Retinal pigment epithelial cell (primary cell): ENCODE results near the gene MCM3.

ENCODE experiments used
- DNase-seq: peaks from one replicate; pipeline ENCODE4 v3.0.0-alpha.2; 2010; ENCODE audit warnings: low read depth
- H3K4me3 ChIP-seq: 2 replicates; pipeline ENCODE4 v1.5.1; 2011; ENCODE audit warnings: mild to moderate bottlenecking, low read length, control low read depth, moderate library complexity
- CTCF ChIP-seq: conservative IDR thresholded peaks from 2 replicates; pipeline ENCODE4 v1.5.1; 2011; ENCODE audit warnings: low read depth, low read length, control low read depth, inconsistent platforms

MCM3 gene

GRCh38 chr6:52221302-52221701 is 63.2 kb downstream of the MCM3 start:
- no peak for DNase-seq
- no peak for TF ChIP-seq CTCF

GRCh38 chr6:52217761-52218160 is 66.8 kb downstream of the MCM3 start:
- no peak for TF ChIP-seq CTCF
- H3K4me3 ChIP-seq: no peak overlapping the region
- no peak for DNase-seq

More at GRCh38 chr6:52221302-52221701, 63.2 kb downstream of the MCM3 start:
- H3K4me3 ChIP-seq: no peak overlapping the region

GRCh38 chr6:52216932-52217575 is 67.5 kb downstream of the MCM3 start:
- DNase-seq: no peak
- H3K4me3 ChIP-seq: no peak overlapping the region
- no peak for TF ChIP-seq CTCF

GRCh38 chr6:52215787-52216186 is 68.8 kb downstream of the MCM3 start:
- no peak overlapping the region for H3K4me3 ChIP-seq
- DNase-seq: no peak
- no peak for TF ChIP-seq CTCF
